ENCODE measurements around the gene LMF1. TPM values are rescaled to one million over a fixed set of nuclear protein-coding genes. Genes with fewer than 3 reads are reported as not detected.

LMF1 gene
- total RNA-seq, 4 donors from 2014 or later = 7.7 to 15.8 (median 10.2) TPM

GRCh38 chr16:852451-853185 lies 118.2 kb downstream of the LMF1 start:
- in situ Hi-C loops (cut with MboI; ENCODE audit: low sequenced_read_pairs in 4 of 4) = no loop called here
- TF ChIP-seq CTCF (IDR thresholded peaks at IDR 0.05 in 4 of 5, conservative IDR thresholded peaks at IDR 0.05 in 1 of 5) (no peak), POLR2A (IDR thresholded peaks at IDR 0.05) (no peak)
- Histone ChIP-seq H3K9me3 (no peaks in the 10 kb centered on the region), H3K4me3 (no peak overlapping the region), H3K4me1 (no peaks in the 10 kb centered on the region), H3K36me3 (no peaks in the 10 kb centered on the region), H3K27me3 (no peaks in the 10 kb centered on the region), H3K27ac (no peak overlapping the region)
- DNase-seq (no peak), ATAC-seq (no peak)
- intact Hi-C loops (cut with DNase I; ENCODE audit: low total_unique reads) = no loop called here

- H3K36me3 ChIP-seq = no peaks in the 10 kb centered on the region
- DNase-seq (no peak), ATAC-seq (no peak)
- intact Hi-C loops (cut with DNase I; ENCODE audit: low total_unique reads) = no loop called here
- in situ Hi-C loops (cut with MboI; ENCODE audit: low sequenced_read_pairs in 4 of 4) = no loop called here
- TF ChIP-seq CTCF (IDR thresholded peaks at IDR 0.05 in 4 of 5, conservative IDR thresholded peaks at IDR 0.05 in 1 of 5) (no peak), POLR2A (IDR thresholded peaks at IDR 0.05) (no peak)
- H3K27ac ChIP-seq = no peak overlapping the region
- no peak overlapping the region for H3K4me3 ChIP-seq
- H3K4me1 ChIP-seq = no peaks in the 10 kb centered on the region
- H3K27me3 ChIP-seq = no peaks in the 10 kb centered on the region
- H3K9me3 ChIP-seq = no peaks in the 10 kb centered on the region
These were observed 118.9 kb downstream of the LMF1 start for GRCh38 chr16:851871-852270.

- no peaks in the 10 kb centered on the region for H3K27me3 ChIP-seq
- intact Hi-C loops (cut with DNase I; ENCODE audit: low total_unique reads) (no loop called here), in situ Hi-C loops (cut with MboI; ENCODE audit: low sequenced_read_pairs in 4 of 4) (no loop called here)
- TF ChIP-seq CTCF (IDR thresholded peaks at IDR 0.05 in 4 of 5, conservative IDR thresholded peaks at IDR 0.05 in 1 of 5) = no peak
- TF ChIP-seq POLR2A (IDR thresholded peaks at IDR 0.05) = no peak
- ATAC-seq (no peak), DNase-seq (no peak)
- no peak overlapping the region for H3K27ac ChIP-seq
- H3K4me3 ChIP-seq = no peak overlapping the region
- no peaks in the 10 kb centered on the region for H3K9me3 ChIP-seq
- H3K36me3 ChIP-seq = no peaks in the 10 kb centered on the region
- no peaks in the 10 kb centered on the region for H3K4me1 ChIP-seq
These were observed 119.5 kb downstream of the LMF1 start for GRCh38 chr16:851209-851810.

GRCh38 chr16:850668-851067 lies 120.1 kb downstream of the LMF1 start:
- intact Hi-C loops (cut with DNase I; ENCODE audit: low total_unique reads) (no loop called here), in situ Hi-C loops (cut with MboI; ENCODE audit: low sequenced_read_pairs in 4 of 4) (no loop called here)

More at GRCh38 chr16:850668-851067, 120.1 kb downstream of the LMF1 start:
- Histone ChIP-seq H3K36me3 (no peaks in the 10 kb centered on the region), H3K4me3 (no peak overlapping the region), H3K9me3 (no peaks in the 10 kb centered on the region), H3K27me3 (no peaks in the 10 kb centered on the region), H3K4me1 (no peaks in the 10 kb centered on the region), H3K27ac (no peak overlapping the region)
- no peak for DNase-seq
- ATAC-seq = no peak
- TF ChIP-seq POLR2A (IDR thresholded peaks at IDR 0.05) (no peak), CTCF (IDR thresholded peaks at IDR 0.05 in 4 of 5, conservative IDR thresholded peaks at IDR 0.05 in 1 of 5) (no peak)
